ENCODE measurements around the gene IL36A.

Gene IL36A

GRCh38 chr2:113050921-113051895 is 45.9 kb downstream of the IL36A start:
- no peak for DNase-seq (ENCODE audit: low read depth in 2 of 2)

- no peak for DNase-seq (ENCODE audit: low read depth in 2 of 2)
These were observed 47.2 kb downstream of the IL36A start, which contains the start of gene IL36B for GRCh38 chr2:113052396-113052917. TSS of gene IL36B (minus strand) at chr2:113052867.

GRCh38 chr2:113053666-113054065 is 48.4 kb downstream of the IL36A start:
- no peak for DNase-seq (ENCODE audit: low read depth in 2 of 2)

GRCh38 chr2:113054066-113054465 is 48.8 kb downstream of the IL36A start:
- DNase-seq (ENCODE audit: low read depth in 2 of 2), result no peak

- DNase-seq (ENCODE audit: low read depth in 2 of 2), result no peak
These were observed 51.3 kb downstream of the IL36A start for GRCh38 chr2:113056521-113056920.

- no peak for DNase-seq (ENCODE audit: low read depth in 2 of 2)
These were observed 51.9 kb downstream of the IL36A start for GRCh38 chr2:113057117-113057516.
